Endothelial cell of umbilical vein (primary cell): Measurements from ENCODE around the gene CCDC171. TPM values are rescaled to one million over a fixed set of nuclear protein-coding genes. Genes with fewer than 3 reads are reported as not detected.

Source experiments
- BruUV-seq: library from RNA; stranded (reverse); fragments of 400-500 nt; replicated peaks from 2 replicates; lab custom pipeline; 2021; lab: Mats Ljungman, UMichigan
- CTCF ChIA-PET: fragments of 300-600, 350-600 bp; sonication (Branson Sonifier 250); formaldehyde crosslinking; loops from one replicate; lab custom pipeline; 2021; ENCODE audit warnings: antibody characterized with exemption, inconsistent platforms; lab: Charles Lee
- POLR2A ChIA-PET: fragments of 300-600, 350-600 bp; sonication (Branson Sonifier 250); formaldehyde crosslinking; loops from one replicate; lab custom pipeline; 2021; ENCODE audit warnings: antibody characterized with exemption, inconsistent platforms; lab: Charles Lee
- DNase-seq: peaks from one replicate; pipeline ENCODE4 v3.0.0-alpha.2; 2011; ENCODE audit warnings: low read depth, low spot score
- FAIRE-seq: peaks from 2 replicates; lab custom pipeline; 2011; peaks lifted over from hg19 to GRCh38; lab: Jason Lieb, UNC
- H2AFZ ChIP-seq: 2 replicates; pipeline ENCODE4 v1.6.0; 2012; ENCODE audit warnings: low read depth, low read length, control low read depth, inconsistent platforms
- H3K27ac ChIP-seq: 2 replicates; pipeline ENCODE4 v1.5.1; 2011; ENCODE audit warnings: low read depth, mild to moderate bottlenecking, control low read depth, low read length, moderate library complexity; ENCODE audit not compliant: insufficient read depth
- H3K27me3 ChIP-seq, 2 experiments: 2 replicates each; pipeline versions ENCODE4 v1.6.0 to v1.6.1; 2011; ENCODE audit warnings: low read length in 2 of 2, mixed read lengths in 1 of 2; ENCODE audit not compliant: control insufficient read depth in 2 of 2, insufficient read depth in 2 of 2
- H3K36me3 ChIP-seq, 2 experiments: 2 replicates in 1 of 2; 3 replicates in 1 of 2; pipeline ENCODE4 v1.5.1; 2011; ENCODE audit warnings: low read length in 2 of 2, mild to moderate bottlenecking in 1 of 2, moderate library complexity in 1 of 2; ENCODE audit not compliant: control insufficient read depth in 2 of 2, insufficient read depth in 2 of 2; ENCODE audit errors: extremely low read depth in 1 of 2
- H3K4me1 ChIP-seq: 3 replicates; pipeline ENCODE4 v1.5.1; 2011; ENCODE audit warnings: mild to moderate bottlenecking, low read length; ENCODE audit not compliant: control insufficient read depth, insufficient read depth; ENCODE audit errors: extremely low read depth
- H3K4me2 ChIP-seq: 2 replicates; pipeline ENCODE4 v1.6.1; 2011; ENCODE audit warnings: low read length, control low read depth, mixed read lengths; ENCODE audit not compliant: insufficient read depth
- H3K4me3 ChIP-seq, 3 experiments: fragments of 200-600 bp in 1 of 3; sonication (generic), shearing (Covaris generic) in 1 of 3; replicated peaks in 1 of 3; 2 replicates each; pipeline ENCODE4 v1.5.1; 2011 to 2016; ENCODE audit warnings: control low read depth in 3 of 3, low read length in 3 of 3, mild to moderate bottlenecking in 2 of 3, inconsistent platforms in 1 of 3, low read depth in 1 of 3, moderate library complexity in 1 of 3; ENCODE audit not compliant: insufficient read depth in 1 of 3
- H3K79me2 ChIP-seq: 2 replicates; pipeline ENCODE4 v1.6.0; 2012; ENCODE audit warnings: low read length, inconsistent platforms; ENCODE audit not compliant: control insufficient read depth, insufficient read depth
- H3K9ac ChIP-seq: replicated peaks from 2 replicates; pipeline ENCODE3; 2011; ENCODE audit warnings: low read length, control low read depth; ENCODE audit not compliant: insufficient read depth; ENCODE audit errors: extremely low read depth
- H3K9me1 ChIP-seq: replicated peaks from 3 replicates; pipeline ENCODE4 v1.6.0; 2011; ENCODE audit warnings: mild to moderate bottlenecking, low read length; ENCODE audit not compliant: control insufficient read depth, insufficient read depth; ENCODE audit errors: extremely low read depth
- H3K9me3 ChIP-seq: replicated peaks from 2 replicates; pipeline ENCODE4 v1.5.1; 2012; ENCODE audit warnings: low read length, inconsistent platforms; ENCODE audit not compliant: control insufficient read depth, insufficient read depth
- H4K20me1 ChIP-seq: replicated peaks from 2 replicates; pipeline ENCODE3; 2011; ENCODE audit warnings: mild to moderate bottlenecking, low read length; ENCODE audit not compliant: control insufficient read depth, insufficient read depth; ENCODE audit errors: extremely low read depth
- EZH2 ChIP-seq: IDR thresholded peaks from 2 replicates; pipeline ENCODE4 v1.6.1; 2012; ENCODE audit warnings: borderline replicate concordance, low read depth, mild to moderate bottlenecking, moderate library complexity, low read length, inconsistent platforms; ENCODE audit not compliant: severe bottlenecking
- FOS ChIP-seq: IDR thresholded peaks from 2 replicates; pipeline ENCODE4 v1.6.1; 2011; ENCODE audit warnings: mild to moderate bottlenecking, low read length, moderate library complexity, borderline replicate concordance; ENCODE audit not compliant: insufficient read depth
- GATA2 ChIP-seq: IDR thresholded peaks from 2 replicates; pipeline ENCODE4 v1.7.0; 2011; ENCODE audit warnings: low read depth, mild to moderate bottlenecking, moderate library complexity, mixed read lengths, low read length; ENCODE audit not compliant: insufficient read length, insufficient read depth
- JUN ChIP-seq: IDR thresholded peaks from 2 replicates; pipeline ENCODE4 v1.6.1; 2011; ENCODE audit warnings: borderline replicate concordance, low read depth; ENCODE audit not compliant: insufficient read length, insufficient read depth
- MYC ChIP-seq: IDR thresholded peaks from one replicate; pipeline ENCODE4 v1.6.1; 2011; ENCODE audit warnings: mild to moderate bottlenecking, low read depth, low read length
- POLR2A ChIP-seq: IDR thresholded peaks from 2 replicates; pipeline ENCODE4 v1.6.1; 2012; ENCODE audit warnings: low read depth, mild to moderate bottlenecking, control low read depth, low read length
- POLR2AphosphoS5 ChIP-seq: IDR thresholded peaks from 2 replicates; pipeline ENCODE4 v1.6.1; 2012; ENCODE audit warnings: low read depth, mild to moderate bottlenecking, control low read depth, low read length, moderate library complexity; ENCODE audit not compliant: insufficient read depth
- dilution Hi-C: fragments of 300-500 bp; cut with MboI; formaldehyde crosslinking; loops from one replicate; pipeline ENCODE4 v1.15.0; 2019; ENCODE audit warnings: low sequenced_read_pairs; ENCODE audit not compliant: extremely low pct_ligation_motif_present
- intact Hi-C: fragments of 100-400 bp; cut with micrococcal nuclease; formaldehyde crosslinking; loops from one replicate; pipeline ENCODE4 v1.10.0; 2022
- polyA plus RNA-seq, 4 experiments: library from polyadenylated mRNA; depleted of rRNA in 3 of 4; stranded (reverse) in 3 of 4; unstranded in 1 of 4; fragments of >200 nt; gene quantifications; 2 replicates each; pipeline versions ENCODE4 v1.2.1 to v1.2.3, GENCODE V29; 2011 to 2012; ENCODE audit warnings: missing spikeins in 1 of 4
- total RNA-seq: library from RNA; stranded (reverse); gene quantifications from 2 replicates; pipeline ENCODE4 v1.2.3, GENCODE V29; 2021
- TF ChIP-seq, protein P1 (sequence below), 2 donors: IDR thresholded peaks; 1 replicate in 1 of 2; 2 replicates in 1 of 2; pipeline ENCODE4 v1.5.1; 2011; ENCODE audit warnings: low read length in 2 of 2, mild to moderate bottlenecking in 2 of 2, moderate library complexity in 2 of 2, control low read depth in 1 of 2, inconsistent platforms in 1 of 2, low read depth in 1 of 2; ENCODE audit not compliant: insufficient read depth in 1 of 2; ENCODE audit errors: extremely low read depth in 1 of 2
- TF ChIP-seq, protein P2 (sequence below): IDR thresholded peaks from 2 replicates; pipeline ENCODE4 v1.6.1; 2011; ENCODE audit not compliant: insufficient read depth, insufficient read length

Gene CCDC171
- total and polyA plus RNA-seq, 2 donors (not counting 3 experiments of a cell fraction or from before 2014, with no cell fraction given) = 0.58 to 1.4 TPM

DNA sequence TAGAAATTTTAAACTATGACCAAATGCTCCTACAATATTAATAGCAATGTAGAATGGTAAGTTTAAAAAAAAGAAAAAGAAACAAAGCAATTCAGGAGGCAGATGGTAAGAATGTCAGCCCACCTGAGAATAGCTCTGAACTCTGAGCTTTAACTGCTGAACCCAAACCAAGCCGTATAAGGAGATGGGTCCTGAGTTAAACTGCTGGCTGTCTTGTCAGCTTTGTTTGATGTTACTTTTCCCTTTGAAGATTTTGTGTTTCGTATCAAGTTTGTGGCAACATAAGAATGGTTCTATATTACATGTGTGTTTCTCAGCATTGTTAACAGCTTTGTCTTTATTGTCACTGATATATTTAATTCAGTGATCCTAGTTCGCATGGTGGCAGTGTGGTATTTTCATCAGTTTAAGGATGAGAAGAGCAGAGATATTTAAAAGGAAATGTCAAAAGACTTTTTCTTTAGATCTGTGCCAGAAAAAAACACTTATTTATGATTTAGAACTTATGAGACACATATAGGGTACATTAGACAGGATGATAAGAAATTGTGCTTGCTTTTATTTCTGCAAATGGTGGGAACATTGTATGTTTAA, 390.1 kb downstream of the CCDC171 start:
- no peak overlapping the region for H2AFZ ChIP-seq
- no peak for FAIRE-seq
- CTCF ChIA-PET = no interaction called here
- TF ChIP-seq GATA2 (no peak), FOS (no peak), EZH2 (no peak), POLR2A (no peak), MYC (no peak), JUN (no peak), POLR2AphosphoS5 (no peak)
- TF ChIP-seq, protein P1, sequence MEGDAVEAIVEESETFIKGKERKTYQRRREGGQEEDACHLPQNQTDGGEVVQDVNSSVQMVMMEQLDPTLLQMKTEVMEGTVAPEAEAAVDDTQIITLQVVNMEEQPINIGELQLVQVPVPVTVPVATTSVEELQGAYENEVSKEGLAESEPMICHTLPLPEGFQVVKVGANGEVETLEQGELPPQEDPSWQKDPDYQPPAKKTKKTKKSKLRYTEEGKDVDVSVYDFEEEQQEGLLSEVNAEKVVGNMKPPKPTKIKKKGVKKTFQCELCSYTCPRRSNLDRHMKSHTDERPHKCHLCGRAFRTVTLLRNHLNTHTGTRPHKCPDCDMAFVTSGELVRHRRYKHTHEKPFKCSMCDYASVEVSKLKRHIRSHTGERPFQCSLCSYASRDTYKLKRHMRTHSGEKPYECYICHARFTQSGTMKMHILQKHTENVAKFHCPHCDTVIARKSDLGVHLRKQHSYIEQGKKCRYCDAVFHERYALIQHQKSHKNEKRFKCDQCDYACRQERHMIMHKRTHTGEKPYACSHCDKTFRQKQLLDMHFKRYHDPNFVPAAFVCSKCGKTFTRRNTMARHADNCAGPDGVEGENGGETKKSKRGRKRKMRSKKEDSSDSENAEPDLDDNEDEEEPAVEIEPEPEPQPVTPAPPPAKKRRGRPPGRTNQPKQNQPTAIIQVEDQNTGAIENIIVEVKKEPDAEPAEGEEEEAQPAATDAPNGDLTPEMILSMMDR (IDR thresholded peaks at IDR 0.05; ENCODE audit: extremely low read depth in 1 of 2, insufficient read depth in 1 of 2, low read depth in 1 of 2, low read length in 2 of 2) = no peak
- TF ChIP-seq, protein P2, sequence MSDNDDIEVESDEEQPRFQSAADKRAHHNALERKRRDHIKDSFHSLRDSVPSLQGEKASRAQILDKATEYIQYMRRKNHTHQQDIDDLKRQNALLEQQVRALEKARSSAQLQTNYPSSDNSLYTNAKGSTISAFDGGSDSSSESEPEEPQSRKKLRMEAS = no peak
- H3K4me3 ChIP-seq = no peak overlapping the region
- no peak overlapping the region for H3K9ac ChIP-seq
- no peak overlapping the region for H3K4me2 ChIP-seq
- no peaks in the 10 kb centered on the region for H3K4me1 ChIP-seq
- no peaks in the 10 kb centered on the region for H3K79me2 ChIP-seq
- H3K27ac ChIP-seq = no peak overlapping the region
- H3K9me3 ChIP-seq = no peaks in the 10 kb centered on the region
- no peak for DNase-seq
- H3K36me3 ChIP-seq = no peaks in the 10 kb centered on the region
- no peaks in the 10 kb centered on the region for H3K9me1 ChIP-seq
- no peaks in the 10 kb centered on the region for H3K27me3 ChIP-seq
- dilution Hi-C loops (no loop called here), intact Hi-C loops (no loop called here)
- POLR2A ChIA-PET = no interaction called here
- BruUV-seq = no TSS peak
- no peaks in the 10 kb centered on the region for H4K20me1 ChIP-seq
